ENCODE results near the gene RACGAP1. TPM values are rescaled to one million over a fixed set of nuclear protein-coding genes. Genes with fewer than 3 reads are reported as not detected.

The RACGAP1 gene
- total and polyA plus RNA-seq, 2 of the 4 experiments (the other 2 are of a cell fraction) = 37.9 to 110 TPM

- TF ChIP-seq RAD21 (IDR thresholded peaks at IDR 0.05; ENCODE audit: low read length) = no peak
- no peak for TF ChIP-seq MAFK (IDR thresholded peaks at IDR 0.05; ENCODE audit: low read depth, low read length)
- TF ChIP-seq, protein P1, sequence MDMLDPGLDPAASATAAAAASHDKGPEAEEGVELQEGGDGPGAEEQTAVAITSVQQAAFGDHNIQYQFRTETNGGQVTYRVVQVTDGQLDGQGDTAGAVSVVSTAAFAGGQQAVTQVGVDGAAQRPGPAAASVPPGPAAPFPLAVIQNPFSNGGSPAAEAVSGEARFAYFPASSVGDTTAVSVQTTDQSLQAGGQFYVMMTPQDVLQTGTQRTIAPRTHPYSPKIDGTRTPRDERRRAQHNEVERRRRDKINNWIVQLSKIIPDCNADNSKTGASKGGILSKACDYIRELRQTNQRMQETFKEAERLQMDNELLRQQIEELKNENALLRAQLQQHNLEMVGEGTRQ (IDR thresholded peaks at IDR 0.05; ENCODE audit: low read depth, low read length) = peak; percentile 86
- no peak for TF ChIP-seq RFX5 (IDR thresholded peaks at IDR 0.05; ENCODE audit: low read depth, low read length)
- TF ChIP-seq MXI1 (IDR thresholded peaks at IDR 0.05; ENCODE audit: borderline replicate concordance, low read depth, low read length) = 0 out of 2 replicates have a peak, but pooled peaks have one; percentile 60
- no peak for TF ChIP-seq SMC3 (IDR thresholded peaks at IDR 0.05; ENCODE audit: low read depth, low read length)
- TF ChIP-seq BHLHE40 (IDR thresholded peaks at IDR 0.05; ENCODE audit: low read depth, low read length) = no peak
These were observed at the start of gene RACGAP1 (continued) for GRCh38 chr12:50025187-50026059.

Measured in IMR-90 (cell line).